ENCODE results near the gene ZNF362.

The ZNF362 gene

GRCh38 chr1:33244143-33244808 lies 12.0 kb upstream of the ZNF362 start:
- no peak for DNase-seq (ENCODE audit: low read depth, low spot score)

GRCh38 chr1:33244809-33245186 lies 11.5 kb upstream of the ZNF362 start:
- no peak for DNase-seq (ENCODE audit: low read depth, low spot score)

- no peak for DNase-seq (ENCODE audit: low read depth, low spot score)
Measured at GRCh38 chr1:33246171-33246570, 10.1 kb upstream of the ZNF362 start.

GRCh38 chr1:33247545-33247944 lies 8.7 kb upstream of the ZNF362 start:
- no peak for DNase-seq (ENCODE audit: low read depth, low spot score)

- DNase-seq (ENCODE audit: low read depth, low spot score): no peak
Measured at GRCh38 chr1:33248244-33248643, 8.0 kb upstream of the ZNF362 start.

- no peak for DNase-seq (ENCODE audit: low read depth, low spot score)
Measured at GRCh38 chr1:33249422-33249821, 6.9 kb upstream of the ZNF362 start.

- no peak for DNase-seq (ENCODE audit: low read depth, low spot score)
Measured at GRCh38 chr1:33250217-33250616, 6.1 kb upstream of the ZNF362 start.

- DNase-seq (ENCODE audit: low read depth, low spot score): no peak
Measured at GRCh38 chr1:33250724-33251123, 5.6 kb upstream of the ZNF362 start.

- DNase-seq (ENCODE audit: low read depth, low spot score): no peak
Measured at GRCh38 chr1:33254491-33254890, 1.8 kb upstream of the ZNF362 start.

GRCh38 chr1:33255347-33256220 lies 708 bp upstream of the ZNF362 start:
- no peak for DNase-seq (ENCODE audit: low read depth, low spot score)

- DNase-seq (ENCODE audit: low read depth, low spot score): no peak
Measured at GRCh38 chr1:33256221-33256470, 146 bp upstream of the ZNF362 start.

GRCh38 chr1:33257207-33257771 lies 997 bp downstream of the ZNF362 start:
- no peak for DNase-seq (ENCODE audit: low read depth, low spot score)

- no peak for DNase-seq (ENCODE audit: low read depth, low spot score)
Measured at GRCh38 chr1:33257772-33258712, 1.8 kb downstream of the ZNF362 start.

GRCh38 chr1:33258788-33259274 lies 2.5 kb downstream of the ZNF362 start:
- DNase-seq (ENCODE audit: low read depth, low spot score): no peak

GRCh38 chr1:33259879-33260278 lies 3.6 kb downstream of the ZNF362 start:
- DNase-seq (ENCODE audit: low read depth, low spot score): no peak

GRCh38 chr1:33260439-33260838 lies 4.1 kb downstream of the ZNF362 start:
- DNase-seq (ENCODE audit: low read depth, low spot score): no peak

- DNase-seq (ENCODE audit: low read depth, low spot score): no peak
Measured at GRCh38 chr1:33261344-33261743, 5.1 kb downstream of the ZNF362 start.

GRCh38 chr1:33263890-33264504 lies 7.7 kb downstream of the ZNF362 start:
- no peak for DNase-seq (ENCODE audit: low read depth, low spot score)

- no peak for DNase-seq (ENCODE audit: low read depth, low spot score)
Measured at GRCh38 chr1:33265780-33266605, 9.7 kb downstream of the ZNF362 start.

- DNase-seq (ENCODE audit: low read depth, low spot score): no peak
Measured at GRCh38 chr1:33266766-33267165, 10.5 kb downstream of the ZNF362 start.

Data from brain pericyte (primary cell).